SK-N-MC (cell line): ENCODE results near the gene USP32.

ENCODE experiments used
- EZH2 ChIP-seq: fragments of 200-600 bp; sonication (generic); IDR thresholded peaks from one replicate; pipeline ENCODE4 v1.6.1; 2017; ENCODE audit warnings: antibody characterized with exemption
- FOXP2 ChIP-seq: optimal IDR thresholded peaks from 2 replicates; pipeline ENCODE3; 2011; ENCODE audit warnings: mild to moderate bottlenecking, moderate library complexity; ENCODE audit not compliant: insufficient read depth; ENCODE audit errors: extremely low read length, control extremely low read depth
- POLR2AphosphoS5 ChIP-seq: IDR thresholded peaks from 2 replicates; pipeline ENCODE4 v1.6.1; 2012; ENCODE audit warnings: mild to moderate bottlenecking, low read depth, low read length, borderline replicate concordance

DNA sequence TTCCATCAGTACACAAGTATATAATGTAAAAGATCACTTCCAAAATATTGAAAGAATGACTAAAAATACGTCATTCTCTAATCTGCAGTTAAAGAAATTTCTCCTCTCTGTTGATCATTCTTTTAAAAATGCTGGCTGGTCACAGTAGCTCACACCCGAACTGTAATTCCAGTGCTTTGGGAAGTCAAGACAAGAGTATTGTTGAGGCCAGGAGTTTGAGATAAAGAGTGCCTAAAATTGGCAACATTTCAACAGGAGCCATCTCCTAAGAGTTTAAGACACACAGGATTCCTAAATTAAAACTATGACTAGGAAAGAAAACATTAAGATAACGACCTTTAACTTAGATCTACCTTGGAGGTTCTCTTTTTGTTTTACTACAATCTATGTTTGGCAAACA, 4.5 kb upstream of the USP32 start:
- TF ChIP-seq POLR2AphosphoS5 (no peak), EZH2 (no peak), FOXP2 (no peak)
